ENCODE measurements around the gene GNAQ. TPM values are rescaled to one million over a fixed set of nuclear protein-coding genes. Genes with fewer than 3 reads are reported as not detected.
"Not testable (repeated sequence)": the region's sequence is repeated elsewhere in the genome, so short reads cannot be mapped to it uniquely, and the experiment has no call there.

Gene GNAQ
- total RNA-seq, 6 donors from 2014 or later = 50.3 to 117 (median 94.3) TPM

- Histone ChIP-seq H3K27ac (no peak overlapping the region), H3K9me3 (no peaks in the 10 kb centered on the region), H3K27me3 (no peaks in the 10 kb centered on the region), H3K36me3 (no peaks in the 10 kb centered on the region), H3K4me3 (no peak overlapping the region), H3K4me1 (peaks cover 0 to 15% (median 7%) of the 10 kb centered on the region in 4 donors)
- WGBS, 2 donors = 72 to 82% methylated on average over 2 of the region's 2 CpGs
- no peak for TF ChIP-seq POLR2A (IDR thresholded peaks at IDR 0.05)
- TF ChIP-seq POLR2AphosphoS5 (IDR thresholded peaks at IDR 0.05) = no peak
- TF ChIP-seq EP300 (IDR thresholded peaks at IDR 0.05) = no peak
- no peak for TF ChIP-seq CTCF (IDR thresholded peaks at IDR 0.05)
- no peak for DNase-seq
- no peak for ATAC-seq (ENCODE audit: low FRiP score in 2 of 2)
Observed at GRCh38 chr9:77765781-77766259, 265.8 kb downstream of the GNAQ start.

- ATAC-seq (ENCODE audit: low FRiP score in 2 of 2) (peak in 1 of 2 donors; percentile 53), DNase-seq (no peak)
- no peak overlapping the region for H3K27ac ChIP-seq
- no peak for TF ChIP-seq EP300 (IDR thresholded peaks at IDR 0.05)
- TF ChIP-seq CTCF (IDR thresholded peaks at IDR 0.05) = peak in 4 of 6 experiments; percentile 10 to 39 (median 32)
- TF ChIP-seq POLR2A (IDR thresholded peaks at IDR 0.05) = no peak
- TF ChIP-seq POLR2AphosphoS5 (IDR thresholded peaks at IDR 0.05) = no peak
- 67 to 69% methylated on average over 10 of the region's 10 CpGs for WGBS, 2 donors
- no peaks in the 10 kb centered on the region for H3K9me3 ChIP-seq
- peaks cover 0 to 13% (median 7%) of the 10 kb centered on the region in 4 donors for H3K4me1 ChIP-seq
- H3K4me3 ChIP-seq = no peak overlapping the region
- H3K36me3 ChIP-seq = no peaks in the 10 kb centered on the region
- no peaks in the 10 kb centered on the region for H3K27me3 ChIP-seq
Observed at GRCh38 chr9:77764894-77765780, 266.5 kb downstream of the GNAQ start.

GRCh38 chr9:77763566-77763965, 268.0 kb downstream of the GNAQ start:
- H3K4me3 ChIP-seq = no peak overlapping the region
- H3K9me3 ChIP-seq = no peaks in the 10 kb centered on the region
- peaks cover 0 to 11% (median 5%) of the 10 kb centered on the region in 4 donors for H3K4me1 ChIP-seq
- 69 to 74% methylated on average over 4 of the region's 4 CpGs for WGBS, 2 donors
- no peaks in the 10 kb centered on the region for H3K36me3 ChIP-seq
- TF ChIP-seq EP300 (IDR thresholded peaks at IDR 0.05) = no peak
- TF ChIP-seq POLR2A (IDR thresholded peaks at IDR 0.05) = no peak
- no peak for TF ChIP-seq CTCF (IDR thresholded peaks at IDR 0.05)
- no peak for TF ChIP-seq POLR2AphosphoS5 (IDR thresholded peaks at IDR 0.05)
- no peak for ATAC-seq (ENCODE audit: low FRiP score in 2 of 2)
- DNase-seq = no peak
- no peaks in the 10 kb centered on the region for H3K27me3 ChIP-seq
- peak overlapping the region in 1 of 4 donors; percentile 10 for H3K27ac ChIP-seq

- 100% methylated on average over 1 of the region's 25 CpGs; no CpG with 5 or more reads in 1 of the 2 donors for WGBS, 2 donors
- peak in 1 of 2 donors; percentile 78 for DNase-seq
- H3K27me3 ChIP-seq; H3K36me3 ChIP-seq; H3K9me3 ChIP-seq; H3K4me3 ChIP-seq; ATAC-seq (ENCODE audit: low FRiP score in 2 of 2); H3K27ac ChIP-seq: not testable (repeated sequence)
- H3K4me1 ChIP-seq = peaks cover 0 to 11% (median 5%) of the 10 kb centered on the region in 4 donors
Observed at GRCh38 chr9:77760919-77761318, 270.7 kb downstream of the GNAQ start.

- no peaks in the 10 kb centered on the region for H3K9me3 ChIP-seq
- H3K4me1 ChIP-seq = peaks cover 0 to 11% (median 5%) of the 10 kb centered on the region in 4 donors
- H3K27ac ChIP-seq = no peak overlapping the region
- TF ChIP-seq CTCF (IDR thresholded peaks at IDR 0.05) = no peak
- TF ChIP-seq POLR2AphosphoS5 (IDR thresholded peaks at IDR 0.05) = no peak
- ATAC-seq (ENCODE audit: low FRiP score in 2 of 2) = no peak
- no peaks in the 10 kb centered on the region for H3K27me3 ChIP-seq
- 87 to 88% methylated on average over 3 of the region's 3 CpGs for WGBS, 2 donors
- H3K4me3 ChIP-seq = no peak overlapping the region
- peaks cover 0 to 5% (median 0%) of the 10 kb centered on the region in 4 donors for H3K36me3 ChIP-seq
- no peak for DNase-seq
Observed at GRCh38 chr9:77759391-77759790, 272.2 kb downstream of the GNAQ start.

All from upper lobe of left lung (tissue), 6 donors.